ENCODE measurements around the gene NIP7.

The NIP7 gene

GRCh38 chr16:69326172-69326873 is 13.2 kb upstream of the NIP7 start:
- H3K4me3 Mint-ChIP-seq = peak overlapping the region; percentile 54 to 64
- H3K27ac Mint-ChIP-seq = peak overlapping the region; percentile 74 to 93
- no peak for DNase-seq
- H3K27me3 Mint-ChIP-seq = no peaks in the 10 kb centered on the region
- H3K4me1 Mint-ChIP-seq = peaks cover 82% of the 10 kb centered on the region
- ATAC-seq = no peak
- no peaks in the 10 kb centered on the region for H3K9me3 Mint-ChIP-seq

GRCh38 chr16:69327585-69328310 is 11.8 kb upstream of the NIP7 start:
- Mint-ChIP-seq H3K4me3 (peak overlapping the region; percentile 87 to 94), H3K27me3 (no peaks in the 10 kb centered on the region), H3K9me3 (no peaks in the 10 kb centered on the region), H3K27ac (peak overlapping the region in 1 of 2 donors; percentile 52), H3K4me1 (peaks cover 85% of the 10 kb centered on the region)
- DNase-seq (no peak), ATAC-seq (no peak)

- DNase-seq (no peak), ATAC-seq (no peak)
- H3K9me3 Mint-ChIP-seq = no peaks in the 10 kb centered on the region
- H3K27ac Mint-ChIP-seq = peak overlapping the region; percentile 46 to 63
- peak overlapping the region; percentile 87 to 94 for H3K4me3 Mint-ChIP-seq
- peaks cover 77% of the 10 kb centered on the region for H3K4me1 Mint-ChIP-seq
- H3K27me3 Mint-ChIP-seq = no peaks in the 10 kb centered on the region
Measured at GRCh38 chr16:69328854-69329316, 10.7 kb upstream of the NIP7 start.

- Mint-ChIP-seq H3K27me3 (no peaks in the 10 kb centered on the region), H3K9me3 (no peaks in the 10 kb centered on the region), H3K4me1 (peaks cover 77% of the 10 kb centered on the region), H3K27ac (peak overlapping the region; percentile 65 to 86), H3K4me3 (peak overlapping the region; percentile 87 to 94)
- ATAC-seq = peak; percentile 69
- peak; percentile 19 to 65 for DNase-seq
Measured at GRCh38 chr16:69329369-69330285, 9.9 kb upstream of the NIP7 start.

- H3K27ac Mint-ChIP-seq = peak within 1 kb of the TSS; percentile 65 to 95
- peak within 1 kb of the TSS; percentile 90 to 94 for H3K4me3 Mint-ChIP-seq
- H3K27me3 Mint-ChIP-seq = no peaks in the 10 kb centered on the region
- H3K9me3 Mint-ChIP-seq = no peaks in the 10 kb centered on the region
- peak; percentile 80 to 81 for DNase-seq
- H3K4me1 Mint-ChIP-seq = peaks cover 74% of the 10 kb centered on the region
- peak; percentile 95 for ATAC-seq
Measured at GRCh38 chr16:69330286-69331109, 9.1 kb upstream of the NIP7 start, which contains the start of gene PDF. Gene PDF, minus strand, starts transcription at chr16:69330588. Its CDS starts 18 bp downstream, at chr16:69330570.

GRCh38 chr16:69334696-69335095 is 4.9 kb upstream of the NIP7 start:
- H3K4me1 Mint-ChIP-seq = peaks cover 69% of the 10 kb centered on the region
- ATAC-seq (no peak), DNase-seq (no peak)
- H3K27ac Mint-ChIP-seq = no peak overlapping the region
- H3K9me3 Mint-ChIP-seq = no peaks in the 10 kb centered on the region
- H3K4me3 Mint-ChIP-seq = no peak overlapping the region
- H3K27me3 Mint-ChIP-seq = no peaks in the 10 kb centered on the region

- no peak for DNase-seq
- Mint-ChIP-seq H3K9me3 (no peaks in the 10 kb centered on the region), H3K27ac (peak overlapping the region; percentile 86 to 99), H3K27me3 (no peaks in the 10 kb centered on the region), H3K4me3 (peak overlapping the region; percentile 93 to 100), H3K4me1 (peaks cover 71% of the 10 kb centered on the region)
- no peak for ATAC-seq
Measured at GRCh38 chr16:69338557-69339288, 849 bp upstream of the NIP7 start.

- Mint-ChIP-seq H3K27ac (peak overlapping the region; percentile 97 to 99), H3K27me3 (no peaks in the 10 kb centered on the region), H3K4me1 (peaks cover 63% of the 10 kb centered on the region), H3K9me3 (no peaks in the 10 kb centered on the region), H3K4me3 (peak overlapping the region; percentile 93 to 100)
- DNase-seq = no peak
- ATAC-seq = no peak
Measured at GRCh38 chr16:69340095-69340644, 598 bp downstream of the NIP7 start.

- Mint-ChIP-seq H3K4me3 (no peak overlapping the region), H3K4me1 (peaks cover 31% of the 10 kb centered on the region), H3K9me3 (no peaks in the 10 kb centered on the region), H3K27me3 (no peaks in the 10 kb centered on the region), H3K27ac (peak overlapping the region in 1 of 2 donors; percentile 57)
- ATAC-seq (no peak), DNase-seq (no peak)
Measured at GRCh38 chr16:69344171-69344570, 4.6 kb downstream of the NIP7 start.

GRCh38 chr16:69345923-69346322 is 6.4 kb downstream of the NIP7 start:
- H3K27ac Mint-ChIP-seq = no peak overlapping the region
- no peaks in the 10 kb centered on the region for H3K27me3 Mint-ChIP-seq
- no peaks in the 10 kb centered on the region for H3K9me3 Mint-ChIP-seq
- H3K4me1 Mint-ChIP-seq = peaks cover 22% of the 10 kb centered on the region
- no peak overlapping the region for H3K4me3 Mint-ChIP-seq
- ATAC-seq = no peak
- DNase-seq = no peak

GRCh38 chr16:69346683-69347082 is 7.1 kb downstream of the NIP7 start:
- DNase-seq = no peak
- Mint-ChIP-seq H3K4me1 (peaks cover 14% of the 10 kb centered on the region), H3K27ac (no peak overlapping the region), H3K27me3 (no peaks in the 10 kb centered on the region), H3K9me3 (no peaks in the 10 kb centered on the region), H3K4me3 (no peak overlapping the region)
- ATAC-seq = no peak

- no peak overlapping the region for H3K4me3 Mint-ChIP-seq
- H3K27me3 Mint-ChIP-seq = no peaks in the 10 kb centered on the region
- DNase-seq (no peak), ATAC-seq (no peak)
- H3K9me3 Mint-ChIP-seq = no peaks in the 10 kb centered on the region
- H3K27ac Mint-ChIP-seq = no peak overlapping the region
- H3K4me1 Mint-ChIP-seq = peaks cover 6% of the 10 kb centered on the region
Measured at GRCh38 chr16:69348222-69348621, 8.7 kb downstream of the NIP7 start.

GRCh38 chr16:69349536-69349935 is 10.0 kb downstream of the NIP7 start:
- Mint-ChIP-seq H3K27me3 (no peaks in the 10 kb centered on the region), H3K27ac (no peak overlapping the region), H3K9me3 (no peaks in the 10 kb centered on the region), H3K4me3 (no peak overlapping the region), H3K4me1 (peaks cover 6% of the 10 kb centered on the region)
- ATAC-seq (no peak), DNase-seq (no peak)

Data from stimulated activated naive CD8-positive, alpha-beta T cell treated with anti-CD3 and anti-CD28 coated beads, Interleukin-15, amount 100 ng/mL, for 72 hours (primary cell).